Right kidney (tissue), 1 donor: ENCODE measurements around the gene PDE10A.
"Not testable (repeated sequence)": the region's sequence is repeated elsewhere in the genome, so short reads cannot be mapped to it uniquely, and the experiment has no call there.

Experiments
- DNase-seq: peaks from one replicate; pipeline ENCODE4 v3.0.0-alpha.2; 2016

PDE10A gene

GRCh38 chr6:165586706-165587105, 76.3 kb downstream of the PDE10A start:
- DNase-seq = no peak

GRCh38 chr6:165585060-165585459, 78.0 kb downstream of the PDE10A start:
- no peak for DNase-seq

GRCh38 chr6:165584541-165584940, 78.5 kb downstream of the PDE10A start:
- no peak for DNase-seq

GRCh38 chr6:165581678-165582077, 81.4 kb downstream of the PDE10A start:
- no peak for DNase-seq

GRCh38 chr6:165580136-165580535, 82.9 kb downstream of the PDE10A start:
- no peak for DNase-seq

- DNase-seq = no peak
These were observed 83.9 kb downstream of the PDE10A start for GRCh38 chr6:165579151-165579550.

- DNase-seq = no peak
These were observed 85.5 kb downstream of the PDE10A start for GRCh38 chr6:165577556-165577955.

GRCh38 chr6:165575158-165575549, 87.9 kb downstream of the PDE10A start:
- DNase-seq = no peak

- DNase-seq = no peak
These were observed 88.6 kb downstream of the PDE10A start for GRCh38 chr6:165574220-165575157.

- DNase-seq = no peak
These were observed 89.4 kb downstream of the PDE10A start for GRCh38 chr6:165573671-165574070.

GRCh38 chr6:165571721-165572132, 91.3 kb downstream of the PDE10A start:
- no peak for DNase-seq

GRCh38 chr6:165571068-165571682, 91.9 kb downstream of the PDE10A start:
- no peak for DNase-seq

GRCh38 chr6:165568326-165568725, 94.7 kb downstream of the PDE10A start:
- DNase-seq = no peak

GRCh38 chr6:165566088-165566828, 96.8 kb downstream of the PDE10A start:
- no peak for DNase-seq

GRCh38 chr6:165562421-165563090, 100.5 kb downstream of the PDE10A start:
- DNase-seq = no peak

GRCh38 chr6:165559632-165560031, 103.4 kb downstream of the PDE10A start:
- no peak for DNase-seq

GRCh38 chr6:165558097-165558496, 104.9 kb downstream of the PDE10A start:
- not testable (repeated sequence) for DNase-seq

- no peak for DNase-seq
These were observed 105.4 kb downstream of the PDE10A start for GRCh38 chr6:165557674-165558073.

GRCh38 chr6:165556116-165556843, 106.8 kb downstream of the PDE10A start:
- no peak for DNase-seq

GRCh38 chr6:165554644-165555043, 108.4 kb downstream of the PDE10A start:
- not testable (repeated sequence) for DNase-seq

- no peak for DNase-seq
These were observed 110.7 kb downstream of the PDE10A start for GRCh38 chr6:165552248-165552736.
